ENCODE results near the gene GNA15.

The GNA15 gene

GRCh38 chr19:3117716-3118115 is 18.1 kb upstream of the GNA15 start:
- TF ChIP-seq CTCF (IDR thresholded peaks at IDR 0.05; ENCODE audit: control extremely low read depth, extremely low read depth, low read depth, missing control alignments): no peak
- CTCF ChIA-PET: interaction anchor here (0.9 to 2.4 kb wide), 4 partner anchors 9 to 155 kb away, joined by 3 to 12 read pairs (median 3); no protein-coding TSS in a partner anchor
- POLR2A ChIA-PET: interaction anchor here (0.5 kb wide), 1 partner anchor 138 kb away, joined by 6 read pairs; no protein-coding TSS in a partner anchor
- no peak for DNase-seq (ENCODE audit: extremely low spot score)

GRCh38 chr19:3118232-3119070 is 17.4 kb upstream of the GNA15 start:
- POLR2A ChIA-PET: no interaction called here
- no peak for DNase-seq (ENCODE audit: extremely low spot score)
- CTCF ChIA-PET: interaction anchor here (0.9 to 2.4 kb wide), 3 partner anchors 9 to 156 kb away, joined by 3 to 8 read pairs (median 3); no protein-coding TSS in a partner anchor
- no peak for TF ChIP-seq CTCF (IDR thresholded peaks at IDR 0.05; ENCODE audit: control extremely low read depth, extremely low read depth, low read depth, missing control alignments)

GRCh38 chr19:3119071-3119595 is 16.7 kb upstream of the GNA15 start:
- ChIA-PET POLR2A (no interaction called here), CTCF (interaction anchor here (1.4 to 2.4 kb wide), 2 partner anchors 10 to 15 kb away, joined by 3 to 8 read pairs; no protein-coding TSS in a partner anchor)
- TF ChIP-seq CTCF (IDR thresholded peaks at IDR 0.05; ENCODE audit: control extremely low read depth, extremely low read depth, low read depth, missing control alignments): no peak
- no peak for DNase-seq (ENCODE audit: extremely low spot score)

GRCh38 chr19:3119693-3120380 is 16.0 kb upstream of the GNA15 start:
- POLR2A ChIA-PET: no interaction called here

GRCh38 chr19:3120611-3121276 is 15.1 kb upstream of the GNA15 start:
- CTCF ChIA-PET: interaction anchor here (1.1 to 2.4 kb wide), 2 partner anchors 12 to 17 kb away, joined by 3 to 8 read pairs; no protein-coding TSS in a partner anchor
- POLR2A ChIA-PET: no interaction called here
- DNase-seq (ENCODE audit: extremely low spot score): no peak
- no peak for TF ChIP-seq CTCF (IDR thresholded peaks at IDR 0.05; ENCODE audit: control extremely low read depth, extremely low read depth, low read depth, missing control alignments)

More at GRCh38 chr19:3119693-3120380, 16.0 kb upstream of the GNA15 start:
- TF ChIP-seq CTCF (IDR thresholded peaks at IDR 0.05; ENCODE audit: control extremely low read depth, extremely low read depth, low read depth, missing control alignments): no peak
- no peak for DNase-seq (ENCODE audit: extremely low spot score)
- CTCF ChIA-PET: interaction anchor here (1.1 to 2.4 kb wide), 3 partner anchors 11 to 16 kb away, joined by 3 to 8 read pairs (median 3); no protein-coding TSS in a partner anchor

- ChIA-PET CTCF (no interaction called here), POLR2A (no interaction called here)
- TF ChIP-seq CTCF (IDR thresholded peaks at IDR 0.05; ENCODE audit: control extremely low read depth, extremely low read depth, low read depth, missing control alignments): no peak
- DNase-seq (ENCODE audit: extremely low spot score): no peak
Measured at GRCh38 chr19:3121396-3121795, 14.4 kb upstream of the GNA15 start.

Measured in GM10248 (cell line).